Measurements from ENCODE around the gene COPRS.

The COPRS gene

DNA sequence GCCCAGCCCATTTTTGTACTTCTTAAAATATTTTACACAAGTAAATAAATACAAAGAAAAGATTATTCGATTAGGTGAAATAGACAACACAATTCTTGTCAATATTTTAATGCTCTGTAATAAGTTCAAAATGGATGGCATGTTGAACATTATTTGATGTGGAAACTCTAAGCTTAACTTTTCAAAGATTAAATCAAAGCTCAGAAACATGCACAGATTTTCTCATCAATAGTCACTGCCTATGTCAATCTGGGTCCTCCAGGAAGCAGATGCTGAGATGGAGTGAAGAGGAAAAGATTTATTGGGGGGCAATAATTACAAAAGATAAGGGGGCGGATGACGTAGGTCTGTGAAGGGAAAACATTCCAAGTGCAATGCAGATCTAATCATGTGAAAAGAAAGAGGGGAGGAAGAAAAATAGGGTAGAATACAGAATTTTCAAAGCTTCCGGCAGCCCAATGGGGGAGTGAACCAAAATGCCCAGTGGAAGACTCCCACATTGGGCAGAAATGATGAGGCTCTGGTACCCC is 50.5 kb downstream of the COPRS start:
- H3K4me3 ChIP-seq (ENCODE audit: low read length in 2 of 2), result no peak overlapping the region
- H2AK5ac ChIP-seq (ENCODE audit: low read depth, low read length), result no peak overlapping the region
- no peak overlapping the region for H3K4me2 ChIP-seq (ENCODE audit: insufficient read depth, low read length, poor library complexity, severe bottlenecking)
- no peak overlapping the region for H3K27ac ChIP-seq (replicated peaks; ENCODE audit: low read length)
- H3K4me1 ChIP-seq (ENCODE audit: control insufficient read depth in 2 of 2, insufficient read depth in 1 of 2, low read depth in 1 of 2, low read length in 2 of 2), result no peaks in the 10 kb centered on the region
- H2BK12ac ChIP-seq (ENCODE audit: low read length), result no peak overlapping the region
- no peak overlapping the region for H2BK15ac ChIP-seq (ENCODE audit: low read length)
- H4K91ac ChIP-seq (ENCODE audit: low read depth, low read length, poor library complexity), result no peak overlapping the region
- H3K18ac ChIP-seq (ENCODE audit: low read length), result no peak overlapping the region
- no peak overlapping the region for H2BK5ac ChIP-seq (ENCODE audit: low read length)
- H2BK120ac ChIP-seq (ENCODE audit: low read depth, low read length), result no peak overlapping the region
- DNase-seq (ENCODE audit: low spot score), result no peak
- H2AFZ ChIP-seq (ENCODE audit: low read length), result no peak overlapping the region
- H3K27me3 ChIP-seq (ENCODE audit: control insufficient read depth in 3 of 3, insufficient read depth in 3 of 3, low read depth in 1 of 3, low read length in 3 of 3), result no peaks in the 10 kb centered on the region
- H3K79me1 ChIP-seq (ENCODE audit: low read depth, low read length), result no peaks in the 10 kb centered on the region
- no peak overlapping the region for H4K8ac ChIP-seq (ENCODE audit: low read depth, low read length)
- no peak overlapping the region for H3K23ac ChIP-seq (ENCODE audit: low read depth, low read length, poor library complexity)
- H3K36me3 ChIP-seq (replicated peaks in 1 of 2; ENCODE audit: control insufficient read depth in 2 of 2, insufficient read depth in 2 of 2, low read length in 2 of 2), result no peaks in the 10 kb centered on the region
- H3K14ac ChIP-seq (ENCODE audit: low read length), result no peak overlapping the region
- no CpG with 5 or more reads among the region's 4 CpGs for WGBS, 2 donors (ENCODE audit: extremely low coverage in 2 of 2, insufficient read length in 2 of 2, insufficient replicate concordance in 1 of 2)
- peaks cover 0 to 2% of the 10 kb centered on the region in 2 donors for H3K9me3 ChIP-seq (replicated peaks in 1 of 2; ENCODE audit: control insufficient read depth in 2 of 2, insufficient read depth in 1 of 2, low read depth in 1 of 2, low read length in 2 of 2)
- H3K4ac ChIP-seq (ENCODE audit: low read length), result no peak overlapping the region
- no peak overlapping the region for H3K9ac ChIP-seq (ENCODE audit: low read depth, low read length, poor library complexity)

DNA sequence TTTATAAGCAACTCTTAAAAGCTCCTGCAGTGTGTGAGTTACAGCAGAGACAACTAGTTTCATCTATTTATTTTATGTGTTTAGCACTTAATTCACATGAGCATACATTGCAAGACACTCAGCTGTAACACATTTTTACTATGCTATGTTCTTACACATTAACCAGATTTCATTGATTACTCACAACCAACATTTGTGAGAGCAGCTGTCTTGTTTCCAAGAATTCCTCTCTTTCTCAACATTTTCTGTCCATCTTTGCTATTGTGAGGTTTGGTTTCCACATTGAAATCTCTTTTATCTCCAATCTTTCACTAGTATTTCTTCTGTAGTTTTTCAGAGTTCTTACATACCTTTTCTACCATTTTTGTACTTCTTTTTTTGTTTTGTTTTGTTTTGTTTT is 51.2 kb downstream of the COPRS start:
- Histone ChIP-seq H3K18ac (ENCODE audit: low read length) (no peak overlapping the region), H3K27me3 (ENCODE audit: control insufficient read depth in 3 of 3, insufficient read depth in 3 of 3, low read depth in 1 of 3, low read length in 3 of 3) (no peaks in the 10 kb centered on the region), H2BK5ac (ENCODE audit: low read length) (no peak overlapping the region), H4K91ac (ENCODE audit: low read depth, low read length, poor library complexity) (no peak overlapping the region), H3K27ac (replicated peaks; ENCODE audit: low read length) (no peak overlapping the region), H4K8ac (ENCODE audit: low read depth, low read length) (no peak overlapping the region), H3K4me2 (ENCODE audit: insufficient read depth, low read length, poor library complexity, severe bottlenecking) (no peak overlapping the region), H2BK15ac (ENCODE audit: low read length) (no peak overlapping the region), H3K4me1 (ENCODE audit: control insufficient read depth in 2 of 2, insufficient read depth in 1 of 2, low read depth in 1 of 2, low read length in 2 of 2) (no peaks in the 10 kb centered on the region), H2BK12ac (ENCODE audit: low read length) (no peak overlapping the region), H3K23ac (ENCODE audit: low read depth, low read length, poor library complexity) (no peak overlapping the region), H3K4me3 (ENCODE audit: low read length in 2 of 2) (no peak overlapping the region), H3K36me3 (replicated peaks in 1 of 2; ENCODE audit: control insufficient read depth in 2 of 2, insufficient read depth in 2 of 2, low read length in 2 of 2) (no peaks in the 10 kb centered on the region), H3K14ac (ENCODE audit: low read length) (no peak overlapping the region), H3K9ac (ENCODE audit: low read depth, low read length, poor library complexity) (no peak overlapping the region), H3K9me3 (replicated peaks in 1 of 2; ENCODE audit: control insufficient read depth in 2 of 2, insufficient read depth in 1 of 2, low read depth in 1 of 2, low read length in 2 of 2) (peaks cover 0 to 2% of the 10 kb centered on the region in 2 donors), H2AK5ac (ENCODE audit: low read depth, low read length) (no peak overlapping the region), H2AFZ (ENCODE audit: low read length) (no peak overlapping the region), H3K4ac (ENCODE audit: low read length) (no peak overlapping the region), H3K79me1 (ENCODE audit: low read depth, low read length) (no peaks in the 10 kb centered on the region), H2BK120ac (ENCODE audit: low read depth, low read length) (no peak overlapping the region)
- DNase-seq (ENCODE audit: low spot score), result no peak

DNA sequence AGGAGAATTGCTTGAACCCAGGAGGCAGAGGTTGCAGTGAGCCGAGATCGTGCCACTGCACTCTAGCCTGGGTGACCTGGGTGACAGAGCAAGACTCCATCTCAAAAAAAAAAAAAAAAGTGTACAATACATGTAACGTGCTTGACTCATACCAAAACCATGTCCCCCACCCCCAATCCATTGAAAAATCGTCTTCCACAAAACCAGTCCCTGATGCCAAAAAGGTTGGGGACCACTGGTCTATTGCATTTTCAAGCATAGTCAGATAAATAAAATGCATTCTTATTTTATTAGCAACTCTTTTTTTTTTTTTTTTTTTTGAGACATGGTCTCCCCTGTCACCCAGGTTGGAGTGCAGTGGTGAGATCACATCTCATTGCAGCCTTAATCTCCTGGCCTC is 52.1 kb downstream of the COPRS start:
- no peaks in the 10 kb centered on the region for H3K36me3 ChIP-seq (replicated peaks in 1 of 2; ENCODE audit: control insufficient read depth in 2 of 2, insufficient read depth in 2 of 2, low read length in 2 of 2)
- H2AK5ac ChIP-seq (ENCODE audit: low read depth, low read length), result no peak overlapping the region
- H4K91ac ChIP-seq (ENCODE audit: low read depth, low read length, poor library complexity), result no peak overlapping the region
- H2BK12ac ChIP-seq (ENCODE audit: low read length), result no peak overlapping the region
- H4K8ac ChIP-seq (ENCODE audit: low read depth, low read length), result no peak overlapping the region
- no peak overlapping the region for H2AFZ ChIP-seq (ENCODE audit: low read length)
- H3K18ac ChIP-seq (ENCODE audit: low read length), result no peak overlapping the region
- no peaks in the 10 kb centered on the region for H3K79me1 ChIP-seq (ENCODE audit: low read depth, low read length)
- no peak overlapping the region for H3K27ac ChIP-seq (replicated peaks; ENCODE audit: low read length)
- H2BK15ac ChIP-seq (ENCODE audit: low read length), result no peak overlapping the region
- H3K14ac ChIP-seq (ENCODE audit: low read length), result no peak overlapping the region
- H3K27me3 ChIP-seq (ENCODE audit: control insufficient read depth in 3 of 3, insufficient read depth in 3 of 3, low read depth in 1 of 3, low read length in 3 of 3), result no peaks in the 10 kb centered on the region
- no CpG with 5 or more reads among the region's 4 CpGs for WGBS, 2 donors (ENCODE audit: extremely low coverage in 2 of 2, insufficient read length in 2 of 2, insufficient replicate concordance in 1 of 2)
- H3K9me3 ChIP-seq (replicated peaks in 1 of 2; ENCODE audit: control insufficient read depth in 2 of 2, insufficient read depth in 1 of 2, low read depth in 1 of 2, low read length in 2 of 2), result peaks cover 0 to 2% of the 10 kb centered on the region in 2 donors
- H2BK5ac ChIP-seq (ENCODE audit: low read length), result no peak overlapping the region
- no peak overlapping the region for H3K4ac ChIP-seq (ENCODE audit: low read length)
- H3K4me2 ChIP-seq (ENCODE audit: insufficient read depth, low read length, poor library complexity, severe bottlenecking), result no peak overlapping the region
- no peak overlapping the region for H3K9ac ChIP-seq (ENCODE audit: low read depth, low read length, poor library complexity)
- H3K23ac ChIP-seq (ENCODE audit: low read depth, low read length, poor library complexity), result no peak overlapping the region
- no peak overlapping the region for H2BK120ac ChIP-seq (ENCODE audit: low read depth, low read length)
- no peak for DNase-seq (ENCODE audit: low spot score)
- no peak overlapping the region for H3K4me3 ChIP-seq (ENCODE audit: low read length in 2 of 2)
- H3K4me1 ChIP-seq (ENCODE audit: control insufficient read depth in 2 of 2, insufficient read depth in 1 of 2, low read depth in 1 of 2, low read length in 2 of 2), result no peaks in the 10 kb centered on the region

DNA sequence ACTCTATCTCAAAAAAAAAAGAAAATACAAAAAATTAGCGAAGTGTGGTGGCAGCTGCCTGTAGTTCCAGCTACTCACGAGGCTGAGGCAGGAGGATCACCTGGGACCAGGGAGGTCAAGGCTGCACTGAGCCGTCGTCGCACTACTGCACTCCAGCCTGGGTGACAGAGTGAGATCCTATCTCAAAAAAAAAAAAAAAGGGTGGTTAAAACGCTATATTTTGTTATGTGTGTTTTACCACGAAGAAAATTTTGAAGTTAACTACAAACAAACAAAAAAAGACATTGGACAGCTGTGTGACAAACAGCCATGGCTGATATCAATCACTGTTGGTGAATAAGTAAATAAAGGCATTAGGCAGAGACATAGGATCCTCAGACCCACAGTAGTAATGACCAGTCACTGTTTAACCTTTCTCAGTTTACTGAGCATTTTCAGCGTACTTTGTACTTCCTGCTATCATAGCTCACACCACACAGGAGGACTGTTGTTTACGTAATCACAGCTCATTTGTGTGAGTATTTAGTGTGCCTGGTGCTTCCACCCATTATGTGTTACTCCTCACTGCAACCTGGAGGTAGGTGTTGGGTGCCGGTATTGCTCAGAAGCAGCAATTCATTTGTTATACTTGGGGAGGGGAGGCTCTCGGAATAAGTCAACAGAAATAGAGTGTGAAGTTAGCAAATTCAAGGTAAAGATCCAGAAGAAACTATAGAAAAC is 55.4 kb downstream of the COPRS start:
- no CpG with 5 or more reads among the region's 11 CpGs for WGBS, 2 donors (ENCODE audit: extremely low coverage in 2 of 2, insufficient read length in 2 of 2, insufficient replicate concordance in 1 of 2)
- no peak overlapping the region for H2BK5ac ChIP-seq (ENCODE audit: low read length)
- H3K36me3 ChIP-seq (replicated peaks in 1 of 2; ENCODE audit: control insufficient read depth in 2 of 2, insufficient read depth in 2 of 2, low read length in 2 of 2), result peaks cover 0 to 2% of the 10 kb centered on the region in 2 donors
- no peak overlapping the region for H3K9ac ChIP-seq (ENCODE audit: low read depth, low read length, poor library complexity)
- H4K91ac ChIP-seq (ENCODE audit: low read depth, low read length, poor library complexity), result no peak overlapping the region
- no peak overlapping the region for H3K27ac ChIP-seq (replicated peaks; ENCODE audit: low read length)
- no peak overlapping the region for H3K4ac ChIP-seq (ENCODE audit: low read length)
- H2BK12ac ChIP-seq (ENCODE audit: low read length), result no peak overlapping the region
- no peak overlapping the region for H3K23ac ChIP-seq (ENCODE audit: low read depth, low read length, poor library complexity)
- H3K4me3 ChIP-seq (ENCODE audit: low read length in 2 of 2), result no peak overlapping the region
- no peak overlapping the region for H3K18ac ChIP-seq (ENCODE audit: low read length)
- H3K27me3 ChIP-seq (ENCODE audit: control insufficient read depth in 3 of 3, insufficient read depth in 3 of 3, low read depth in 1 of 3, low read length in 3 of 3), result no peaks in the 10 kb centered on the region
- no peak overlapping the region for H3K4me2 ChIP-seq (ENCODE audit: insufficient read depth, low read length, poor library complexity, severe bottlenecking)
- H2AFZ ChIP-seq (ENCODE audit: low read length), result no peak overlapping the region
- H3K14ac ChIP-seq (ENCODE audit: low read length), result no peak overlapping the region
- H2BK15ac ChIP-seq (ENCODE audit: low read length), result no peak overlapping the region
- no peak for DNase-seq (ENCODE audit: low spot score)
- no peaks in the 10 kb centered on the region for H3K79me1 ChIP-seq (ENCODE audit: low read depth, low read length)
- H4K8ac ChIP-seq (ENCODE audit: low read depth, low read length), result no peak overlapping the region
- H3K4me1 ChIP-seq (ENCODE audit: control insufficient read depth in 2 of 2, insufficient read depth in 1 of 2, low read depth in 1 of 2, low read length in 2 of 2), result no peaks in the 10 kb centered on the region
- H2BK120ac ChIP-seq (ENCODE audit: low read depth, low read length), result no peak overlapping the region
- peaks cover 0 to 2% of the 10 kb centered on the region in 2 donors for H3K9me3 ChIP-seq (replicated peaks in 1 of 2; ENCODE audit: control insufficient read depth in 2 of 2, insufficient read depth in 1 of 2, low read depth in 1 of 2, low read length in 2 of 2)
- no peak overlapping the region for H2AK5ac ChIP-seq (ENCODE audit: low read depth, low read length)

All from neuronal stem cell (in vitro differentiated cells).